ENCODE measurements around the gene HLA-A.
A peak's percentile ranks its signal among the peaks of the same experiment; 100 is the strongest.

The HLA-A gene

DNA sequence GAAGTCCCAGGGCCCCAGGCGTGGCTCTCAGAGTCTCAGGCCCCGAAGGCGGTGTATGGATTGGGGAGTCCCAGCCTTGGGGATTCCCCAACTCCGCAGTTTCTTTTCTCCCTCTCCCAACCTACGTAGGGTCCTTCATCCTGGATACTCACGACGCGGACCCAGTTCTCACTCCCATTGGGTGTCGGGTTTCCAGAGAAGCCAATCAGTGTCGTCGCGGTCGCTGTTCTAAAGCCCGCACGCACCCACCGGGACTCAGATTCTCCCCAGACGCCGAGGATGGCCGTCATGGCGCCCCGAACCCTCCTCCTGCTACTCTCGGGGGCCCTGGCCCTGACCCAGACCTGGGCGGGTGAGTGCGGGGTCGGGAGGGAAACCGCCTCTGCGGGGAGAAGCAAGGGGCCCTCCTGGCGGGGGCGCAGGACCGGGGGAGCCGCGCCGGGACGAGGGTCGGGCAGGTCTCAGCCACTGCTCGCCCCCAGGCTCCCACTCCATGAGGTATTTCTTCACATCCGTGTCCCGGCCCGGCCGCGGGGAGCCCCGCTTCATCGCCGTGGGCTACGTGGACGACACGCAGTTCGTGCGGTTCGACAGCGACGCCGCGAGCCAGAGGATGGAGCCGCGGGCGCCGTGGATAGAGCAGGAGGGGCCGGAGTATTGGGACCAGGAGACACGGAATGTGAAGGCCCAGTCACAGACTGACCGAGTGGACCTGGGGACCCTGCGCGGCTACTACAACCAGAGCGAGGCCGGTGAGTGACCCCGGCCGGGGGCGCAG is at the start of gene HLA-A:
TSS of gene HLA-A (plus strand) at position 258 of the 778 bp plus-strand sequence. CDS start at position 280, 22 bp downstream.
- peak within 1 kb of the TSS; percentile 74 to 85 (median 81) for H3K4me3 ChIP-seq
- peak within 1 kb of the TSS; percentile 80 to 87 (median 86) for H3K27ac ChIP-seq
- H3K27me3 ChIP-seq = no peaks in the 10 kb centered on the region

DNA sequence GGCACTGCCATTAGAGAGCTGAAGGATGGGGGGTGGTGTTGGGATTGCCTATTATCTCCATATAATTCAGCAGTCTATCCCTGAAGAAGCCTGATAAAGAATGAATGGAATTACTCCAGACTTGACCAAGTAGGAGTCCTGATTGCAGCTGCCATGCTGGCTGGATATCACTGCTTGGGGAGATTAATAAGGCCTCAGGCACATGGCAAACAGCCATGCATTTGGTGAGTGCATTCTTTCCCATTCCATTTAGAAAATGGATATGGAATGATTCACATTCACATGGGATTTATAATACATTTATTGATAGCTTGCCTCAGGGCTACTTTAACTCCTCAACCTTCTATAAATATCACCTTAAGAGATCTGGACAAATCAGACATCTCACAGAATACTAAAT is 49.6 kb upstream of the HLA-A start:
- Histone ChIP-seq H3K27ac (no peak overlapping the region), H3K4me3 (no peak overlapping the region), H3K4me2 (no peak overlapping the region), H3K9ac (no peak overlapping the region), H3K36me3 (no peaks in the 10 kb centered on the region), H3K4me1 (peaks cover 0 to 11% (median 6%) of the 10 kb centered on the region in 10 experiments; a peak in 7 of 20 replicates), H3K27me3 (peaks cover 0 to 10% (median 5%) of the 10 kb centered on the region in 11 experiments; a peak in 17 of 22 replicates), H4K20me1 (no peaks in the 10 kb centered on the region; a peak in 1 of 22 replicates), H3K9me3 (replicated peaks in 1 of 11) (peaks cover 0 to 8% (median 0%) of the 10 kb centered on the region in 11 experiments; a peak in 4 of 22 replicates)
- no peak for TF ChIP-seq Cebpa-rat (IDR thresholded peaks at IDR 0.05)

More for the DNA sequence above, at the start of gene HLA-A:
- Histone ChIP-seq H3K9ac (peak within 1 kb of the TSS; percentile 87 to 93 (median 90)), H4K20me1 (peaks cover 24 to 39% (median 35%) of the 10 kb centered on the region in 11 experiments; a peak in 20 of 22 replicates), H3K9me3 (replicated peaks in 1 of 11) (no peaks in the 10 kb centered on the region), H3K4me1 (peaks cover 9 to 22% (median 18%) of the 10 kb centered on the region in 10 experiments), H3K36me3 (peaks cover 11 to 35% (median 20%) of the 10 kb centered on the region in 11 experiments; a peak in 20 of 22 replicates), H3K4me2 (peak within 1 kb of the TSS; percentile 79 to 92 (median 82))
- no peak for TF ChIP-seq Cebpa-rat (IDR thresholded peaks at IDR 0.05)

- Histone ChIP-seq H4K20me1 (no peaks in the 10 kb centered on the region), H3K27ac (no peak overlapping the region), H3K36me3 (no peaks in the 10 kb centered on the region), H3K9ac (no peak overlapping the region), H3K4me3 (no peak overlapping the region), H3K9me3 (replicated peaks in 1 of 11) (peaks cover 0 to 15% (median 0%) of the 10 kb centered on the region in 11 experiments; a peak in 5 of 22 replicates), H3K4me2 (no peak overlapping the region), H3K27me3 (no peaks in the 10 kb centered on the region), H3K4me1 (no peaks in the 10 kb centered on the region)
- no peak for TF ChIP-seq Cebpa-rat (IDR thresholded peaks at IDR 0.05)
Measured at GRCh38 chr6:29899281-29899680, 43.1 kb upstream of the HLA-A start.

DNA sequence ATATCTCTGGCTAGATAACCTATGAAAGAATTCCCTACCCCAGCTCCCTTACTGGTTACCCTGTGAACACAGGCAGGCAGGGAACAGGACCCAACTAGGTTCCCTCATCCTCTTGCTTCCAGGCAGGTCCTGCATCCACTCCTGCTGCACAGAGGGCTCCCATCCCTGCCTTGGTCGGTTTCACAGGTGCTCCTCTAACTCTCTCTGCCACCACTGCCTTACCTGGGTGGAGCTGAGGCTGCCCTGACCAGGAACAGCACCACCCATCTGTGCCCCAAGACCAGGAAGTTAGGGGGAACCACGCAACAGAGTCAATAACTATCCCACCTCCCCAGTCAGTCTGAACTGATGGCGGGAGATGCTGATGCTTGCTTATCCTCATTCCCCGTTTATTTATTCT is 37.0 kb upstream of the HLA-A start:
- no peak overlapping the region for H3K4me2 ChIP-seq
- no peak overlapping the region for H3K9ac ChIP-seq
- no peak overlapping the region for H3K27ac ChIP-seq
- no peaks in the 10 kb centered on the region for H3K36me3 ChIP-seq
- TF ChIP-seq Cebpa-rat (IDR thresholded peaks at IDR 0.05) = no peak
- H3K27me3 ChIP-seq = no peaks in the 10 kb centered on the region
- H3K9me3 ChIP-seq (replicated peaks in 1 of 11) = no peaks in the 10 kb centered on the region
- no peaks in the 10 kb centered on the region for H4K20me1 ChIP-seq
- no peak overlapping the region for H3K4me3 ChIP-seq
- H3K4me1 ChIP-seq = peaks cover 0 to 11% (median 0%) of the 10 kb centered on the region in 10 experiments; a peak in 5 of 20 replicates

- peaks cover 0 to 15% (median 0%) of the 10 kb centered on the region in 10 experiments; a peak in 5 of 20 replicates for H3K4me1 ChIP-seq
- no peak overlapping the region for H3K4me2 ChIP-seq
- no peaks in the 10 kb centered on the region for H4K20me1 ChIP-seq
- no peak overlapping the region for H3K4me3 ChIP-seq
- H3K9me3 ChIP-seq (replicated peaks in 1 of 11) = no peaks in the 10 kb centered on the region
- H3K36me3 ChIP-seq = no peaks in the 10 kb centered on the region
- no peak for TF ChIP-seq Cebpa-rat (IDR thresholded peaks at IDR 0.05)
- no peaks in the 10 kb centered on the region for H3K27me3 ChIP-seq
- no peak overlapping the region for H3K9ac ChIP-seq
- no peak overlapping the region for H3K27ac ChIP-seq
Measured at GRCh38 chr6:29907637-29908340, 34.5 kb upstream of the HLA-A start.

GRCh38 chr6:29908341-29908662 is 34.0 kb upstream of the HLA-A start:
- H3K36me3 ChIP-seq = no peaks in the 10 kb centered on the region
- no peaks in the 10 kb centered on the region for H4K20me1 ChIP-seq
- H3K9ac ChIP-seq = no peak overlapping the region
- TF ChIP-seq Cebpa-rat (IDR thresholded peaks at IDR 0.05) = no peak
- no peaks in the 10 kb centered on the region for H3K9me3 ChIP-seq (replicated peaks in 1 of 11)
- no peak overlapping the region for H3K27ac ChIP-seq
- H3K4me1 ChIP-seq = peaks cover 0 to 15% (median 0%) of the 10 kb centered on the region in 10 experiments; a peak in 5 of 20 replicates
- no peak overlapping the region for H3K4me2 ChIP-seq
- no peak overlapping the region for H3K4me3 ChIP-seq
- no peaks in the 10 kb centered on the region for H3K27me3 ChIP-seq

GRCh38 chr6:29908710-29909109 is 33.6 kb upstream of the HLA-A start:
- Histone ChIP-seq H3K4me1 (peaks cover 0 to 15% (median 0%) of the 10 kb centered on the region in 10 experiments; a peak in 5 of 20 replicates), H3K27ac (no peak overlapping the region), H3K9ac (no peak overlapping the region), H3K27me3 (no peaks in the 10 kb centered on the region), H3K9me3 (replicated peaks in 1 of 11) (no peaks in the 10 kb centered on the region), H3K4me2 (no peak overlapping the region), H4K20me1 (no peaks in the 10 kb centered on the region), H3K4me3 (no peak overlapping the region), H3K36me3 (no peaks in the 10 kb centered on the region)
- no peak for TF ChIP-seq Cebpa-rat (IDR thresholded peaks at IDR 0.05)

- Histone ChIP-seq H4K20me1 (no peaks in the 10 kb centered on the region), H3K27me3 (no peaks in the 10 kb centered on the region)
- TF ChIP-seq Cebpa-rat (IDR thresholded peaks at IDR 0.05) = no peak
Measured at GRCh38 chr6:29909985-29910384, 32.3 kb upstream of the HLA-A start.

GRCh38 chr6:29912840-29913239 is 29.5 kb upstream of the HLA-A start:
- Histone ChIP-seq H3K4me2 (no peak overlapping the region), H3K9me3 (replicated peaks in 1 of 11) (no peaks in the 10 kb centered on the region)

More at GRCh38 chr6:29909985-29910384, 32.3 kb upstream of the HLA-A start:
- H3K9me3 ChIP-seq (replicated peaks in 1 of 11) = no peaks in the 10 kb centered on the region
- no peak overlapping the region for H3K27ac ChIP-seq
- H3K9ac ChIP-seq = no peak overlapping the region
- H3K4me2 ChIP-seq = peak overlapping the region in 2 of 11 experiments; percentile 50 to 55; a peak in 4 of 22 replicates
- H3K4me3 ChIP-seq = no peak overlapping the region
- H3K36me3 ChIP-seq = no peaks in the 10 kb centered on the region
- H3K4me1 ChIP-seq = peaks cover 0 to 15% (median 0%) of the 10 kb centered on the region in 10 experiments; a peak in 5 of 20 replicates

More at GRCh38 chr6:29912840-29913239, 29.5 kb upstream of the HLA-A start:
- no peaks in the 10 kb centered on the region for H3K27me3 ChIP-seq
- H3K4me1 ChIP-seq = peaks cover 0 to 21% (median 1%) of the 10 kb centered on the region in 10 experiments; a peak in 9 of 20 replicates
- TF ChIP-seq Cebpa-rat (IDR thresholded peaks at IDR 0.05) = no peak
- no peak overlapping the region for H3K9ac ChIP-seq
- no peak overlapping the region for H3K27ac ChIP-seq
- H4K20me1 ChIP-seq = no peaks in the 10 kb centered on the region
- no peak overlapping the region for H3K4me3 ChIP-seq
- H3K36me3 ChIP-seq = no peaks in the 10 kb centered on the region
